Activated CD4-positive, alpha-beta T cell treated with anti-CD3 and anti-CD28 coated beads, Interleukin-2, amount 10 ng/mL, durations not matched to agents 24 days and 14 days (primary cell): ENCODE measurements around the gene SCFD2. TPM values are rescaled to one million over a fixed set of nuclear protein-coding genes. Genes with fewer than 3 reads are reported as not detected.

Source experiments
- DNase-seq: peaks from one replicate; pipeline ENCODE4 v3.0.0; 2022
- H3K27ac Mint-ChIP-seq: one replicate; pipeline ENCODE4 v1.8.0; 2022; ENCODE audit warnings: mild to moderate bottlenecking, mixed read lengths
- H3K27me3 Mint-ChIP-seq: one replicate; pipeline ENCODE4 v1.8.0; 2022; ENCODE audit warnings: mixed read lengths
- H3K36me3 Mint-ChIP-seq: one replicate; pipeline ENCODE4 v1.8.0; 2022; ENCODE audit warnings: low read depth, mild to moderate bottlenecking, mixed read lengths
- H3K4me1 Mint-ChIP-seq: one replicate; pipeline ENCODE4 v1.8.0; 2021; ENCODE audit warnings: mixed read lengths
- H3K4me3 Mint-ChIP-seq: one replicate; pipeline ENCODE4 v1.8.0; 2022; ENCODE audit warnings: mild to moderate bottlenecking, moderate library complexity, mixed read lengths
- H3K9me3 Mint-ChIP-seq: one replicate; pipeline ENCODE4 v1.8.0; 2021; ENCODE audit warnings: mixed read lengths
- intact Hi-C: fragments of 100-400 bp; cut with micrococcal nuclease; formaldehyde crosslinking; loops from one replicate; pipeline ENCODE4 v1.15.1; 2023
- total RNA-seq: library from RNA; stranded (reverse); gene quantifications from 2 replicates; pipeline ENCODE4 v1.2.3, GENCODE V29; 2022

Gene SCFD2
- total RNA-seq, 1 donor from 2014 or later = 39.9 TPM

- Mint-ChIP-seq H3K36me3 (peaks cover 11% of the 10 kb centered on the region), H3K27ac (peak overlapping the region; percentile 5), H3K4me1 (peaks cover 18% of the 10 kb centered on the region), H3K4me3 (no peak overlapping the region), H3K27me3 (no peaks in the 10 kb centered on the region), H3K9me3 (peaks cover 7% of the 10 kb centered on the region)
- no peak for DNase-seq
- intact Hi-C loops = no loop called here
Observed at GRCh38 chr4:52889354-52889753, 476.5 kb downstream of the SCFD2 start.

- intact Hi-C loops = no loop called here
- peaks cover 8% of the 10 kb centered on the region for H3K4me1 Mint-ChIP-seq
- peaks cover 11% of the 10 kb centered on the region for H3K36me3 Mint-ChIP-seq
- H3K9me3 Mint-ChIP-seq = peaks cover 7% of the 10 kb centered on the region
- DNase-seq = no peak
- no peak overlapping the region for H3K27ac Mint-ChIP-seq
- no peak overlapping the region for H3K4me3 Mint-ChIP-seq
- no peaks in the 10 kb centered on the region for H3K27me3 Mint-ChIP-seq
Observed at GRCh38 chr4:52884994-52885393, 480.9 kb downstream of the SCFD2 start.

GRCh38 chr4:52883707-52884669 is 481.9 kb downstream of the SCFD2 start:
- no peak overlapping the region for H3K27ac Mint-ChIP-seq

GRCh38 chr4:52883183-52883621 is 482.7 kb downstream of the SCFD2 start:
- Mint-ChIP-seq H3K27me3 (no peaks in the 10 kb centered on the region), H3K27ac (no peak overlapping the region), H3K4me1 (no peaks in the 10 kb centered on the region), H3K4me3 (no peak overlapping the region), H3K36me3 (peaks cover 8% of the 10 kb centered on the region), H3K9me3 (no peaks in the 10 kb centered on the region)
- intact Hi-C loops = no loop called here
- DNase-seq = no peak

More at GRCh38 chr4:52883707-52884669, 481.9 kb downstream of the SCFD2 start:
- peaks cover 11% of the 10 kb centered on the region for H3K36me3 Mint-ChIP-seq
- no peak for DNase-seq
- no peaks in the 10 kb centered on the region for H3K27me3 Mint-ChIP-seq
- peaks cover 7% of the 10 kb centered on the region for H3K9me3 Mint-ChIP-seq
- peaks cover 2% of the 10 kb centered on the region for H3K4me1 Mint-ChIP-seq
- intact Hi-C loops = no loop called here
- no peak overlapping the region for H3K4me3 Mint-ChIP-seq

GRCh38 chr4:52880994-52881393 is 484.9 kb downstream of the SCFD2 start:
- DNase-seq = no peak
- H3K36me3 Mint-ChIP-seq = peaks cover 3% of the 10 kb centered on the region
- H3K27me3 Mint-ChIP-seq = no peaks in the 10 kb centered on the region
- peaks cover 3% of the 10 kb centered on the region for H3K4me1 Mint-ChIP-seq
- no peaks in the 10 kb centered on the region for H3K9me3 Mint-ChIP-seq
- H3K27ac Mint-ChIP-seq = no peak overlapping the region
- no peak overlapping the region for H3K4me3 Mint-ChIP-seq
- intact Hi-C loops = no loop called here

GRCh38 chr4:52879471-52879870 is 486.4 kb downstream of the SCFD2 start:
- intact Hi-C loops = no loop called here
- no peak for DNase-seq
- Mint-ChIP-seq H3K9me3 (no peaks in the 10 kb centered on the region), H3K4me3 (no peak overlapping the region), H3K27ac (no peak overlapping the region), H3K4me1 (peaks cover 5% of the 10 kb centered on the region), H3K36me3 (no peaks in the 10 kb centered on the region), H3K27me3 (no peaks in the 10 kb centered on the region)

GRCh38 chr4:52877694-52878093 is 488.2 kb downstream of the SCFD2 start:
- no peak overlapping the region for H3K4me3 Mint-ChIP-seq
- peaks cover 5% of the 10 kb centered on the region for H3K4me1 Mint-ChIP-seq
- no peaks in the 10 kb centered on the region for H3K36me3 Mint-ChIP-seq
- no peak for DNase-seq
- intact Hi-C loops = no loop called here
- H3K9me3 Mint-ChIP-seq = no peaks in the 10 kb centered on the region
- H3K27me3 Mint-ChIP-seq = no peaks in the 10 kb centered on the region
- H3K27ac Mint-ChIP-seq = no peak overlapping the region

- Mint-ChIP-seq H3K4me3 (no peak overlapping the region), H3K9me3 (no peaks in the 10 kb centered on the region), H3K4me1 (peaks cover 5% of the 10 kb centered on the region), H3K27me3 (no peaks in the 10 kb centered on the region), H3K36me3 (no peaks in the 10 kb centered on the region), H3K27ac (no peak overlapping the region)
- DNase-seq = no peak
- intact Hi-C loops = no loop called here
Observed at GRCh38 chr4:52877036-52877435, 488.8 kb downstream of the SCFD2 start.

GRCh38 chr4:52876069-52876468 is 489.8 kb downstream of the SCFD2 start:
- H3K36me3 Mint-ChIP-seq = no peaks in the 10 kb centered on the region
- H3K27me3 Mint-ChIP-seq = no peaks in the 10 kb centered on the region
- DNase-seq = no peak
- H3K9me3 Mint-ChIP-seq = no peaks in the 10 kb centered on the region
- no peak overlapping the region for H3K27ac Mint-ChIP-seq
- intact Hi-C loops = no loop called here
- H3K4me3 Mint-ChIP-seq = no peak overlapping the region
- H3K4me1 Mint-ChIP-seq = peaks cover 5% of the 10 kb centered on the region

GRCh38 chr4:52874948-52875347 is 490.9 kb downstream of the SCFD2 start:
- Mint-ChIP-seq H3K36me3 (no peaks in the 10 kb centered on the region), H3K27me3 (no peaks in the 10 kb centered on the region), H3K9me3 (no peaks in the 10 kb centered on the region), H3K4me1 (peaks cover 5% of the 10 kb centered on the region), H3K27ac (no peak overlapping the region), H3K4me3 (no peak overlapping the region)
- no peak for DNase-seq
- intact Hi-C loops = no loop called here

GRCh38 chr4:52873861-52874343 is 492.0 kb downstream of the SCFD2 start:
- Mint-ChIP-seq H3K27ac (no peak overlapping the region), H3K27me3 (no peaks in the 10 kb centered on the region), H3K9me3 (no peaks in the 10 kb centered on the region), H3K4me1 (peaks cover 5% of the 10 kb centered on the region), H3K36me3 (no peaks in the 10 kb centered on the region), H3K4me3 (no peak overlapping the region)
- intact Hi-C loops = no loop called here
- no peak for DNase-seq

- no peaks in the 10 kb centered on the region for H3K36me3 Mint-ChIP-seq
- H3K27me3 Mint-ChIP-seq = no peaks in the 10 kb centered on the region
- no peaks in the 10 kb centered on the region for H3K9me3 Mint-ChIP-seq
- H3K27ac Mint-ChIP-seq = no peak overlapping the region
- intact Hi-C loops = no loop called here
- DNase-seq = no peak
- peaks cover 5% of the 10 kb centered on the region for H3K4me1 Mint-ChIP-seq
- no peak overlapping the region for H3K4me3 Mint-ChIP-seq
Observed at GRCh38 chr4:52873191-52873590, 492.7 kb downstream of the SCFD2 start.

- intact Hi-C loops = no loop called here
- no peaks in the 10 kb centered on the region for H3K27me3 Mint-ChIP-seq
- no peak overlapping the region for H3K27ac Mint-ChIP-seq
- H3K9me3 Mint-ChIP-seq = no peaks in the 10 kb centered on the region
- H3K4me1 Mint-ChIP-seq = no peaks in the 10 kb centered on the region
- no peak for DNase-seq
- H3K36me3 Mint-ChIP-seq = no peaks in the 10 kb centered on the region
- H3K4me3 Mint-ChIP-seq = no peak overlapping the region
Observed at GRCh38 chr4:52870225-52870624, 495.6 kb downstream of the SCFD2 start.

- no peaks in the 10 kb centered on the region for H3K4me1 Mint-ChIP-seq
- H3K36me3 Mint-ChIP-seq = no peaks in the 10 kb centered on the region
- no peak for DNase-seq
- H3K27me3 Mint-ChIP-seq = no peaks in the 10 kb centered on the region
- H3K4me3 Mint-ChIP-seq = no peak overlapping the region
- intact Hi-C loops = loop anchor here (10.0 kb wide), 1 partner anchor 1195 kb away; the partner anchor contains the start of gene CHIC2
- H3K27ac Mint-ChIP-seq = no peak overlapping the region
- no peaks in the 10 kb centered on the region for H3K9me3 Mint-ChIP-seq
Observed at GRCh38 chr4:52869656-52870055, 496.2 kb downstream of the SCFD2 start.
